Renal cortical epithelial cell (primary cell): ENCODE results near the gene C6orf15. TPM values are rescaled to one million over a fixed set of nuclear protein-coding genes. Genes with fewer than 3 reads are reported as not detected.
A peak's percentile ranks its signal among the peaks of the same experiment; 100 is the strongest.

Experiments
- DNase-seq: peaks from one replicate; pipeline ENCODE4 v3.0.0-alpha.2; 2011; ENCODE audit warnings: low read depth
- total RNA-seq: library from RNA; depleted of rRNA; stranded (reverse); fragments of >200 nt; gene quantifications from 2 replicates; pipeline ENCODE4 v1.2.3, GENCODE V29; 2014

Gene C6orf15
- total RNA-seq, 1 donor from 2014 or later, result not detected

DNA sequence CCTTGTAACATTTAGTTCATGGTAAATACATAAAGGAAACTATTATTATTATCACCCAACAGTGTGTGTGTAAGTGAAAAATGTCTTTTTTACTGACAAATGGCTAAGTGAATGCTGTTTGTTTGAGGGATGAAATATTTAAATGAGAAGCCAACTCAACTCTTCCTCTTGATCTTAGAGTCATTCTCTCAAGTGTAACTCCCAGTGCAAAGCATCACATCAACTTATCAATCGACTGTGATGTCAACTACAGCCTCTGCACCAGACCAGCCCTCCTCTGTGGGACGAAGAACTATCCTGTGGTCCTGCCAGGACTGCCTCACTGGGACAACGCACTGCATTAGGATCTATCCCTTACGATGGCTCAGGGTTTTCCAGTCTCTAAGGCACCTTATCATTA lies 5.3 kb downstream of the C6orf15 start:
- no peak for DNase-seq

DNA sequence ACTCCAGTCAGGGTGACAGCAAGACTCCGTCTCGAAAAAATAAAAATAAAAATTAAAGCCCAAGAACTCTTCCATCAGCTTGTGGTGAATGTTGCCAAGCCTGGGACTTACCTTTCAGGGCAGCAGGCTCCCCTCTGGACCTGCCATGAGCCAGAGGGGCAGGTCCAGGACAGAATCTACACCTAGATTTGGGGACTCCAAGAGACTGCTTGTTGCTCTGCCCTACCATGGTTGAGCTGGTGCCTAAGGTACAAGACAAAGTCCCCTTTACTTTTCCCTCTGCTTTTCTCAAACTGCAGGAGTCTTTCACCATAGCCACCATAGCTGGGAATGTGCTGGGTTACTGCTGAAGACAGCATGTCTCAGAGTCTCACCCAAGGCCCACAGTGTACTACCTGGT lies 9.2 kb downstream of the C6orf15 start:
- DNase-seq, result no peak

DNA sequence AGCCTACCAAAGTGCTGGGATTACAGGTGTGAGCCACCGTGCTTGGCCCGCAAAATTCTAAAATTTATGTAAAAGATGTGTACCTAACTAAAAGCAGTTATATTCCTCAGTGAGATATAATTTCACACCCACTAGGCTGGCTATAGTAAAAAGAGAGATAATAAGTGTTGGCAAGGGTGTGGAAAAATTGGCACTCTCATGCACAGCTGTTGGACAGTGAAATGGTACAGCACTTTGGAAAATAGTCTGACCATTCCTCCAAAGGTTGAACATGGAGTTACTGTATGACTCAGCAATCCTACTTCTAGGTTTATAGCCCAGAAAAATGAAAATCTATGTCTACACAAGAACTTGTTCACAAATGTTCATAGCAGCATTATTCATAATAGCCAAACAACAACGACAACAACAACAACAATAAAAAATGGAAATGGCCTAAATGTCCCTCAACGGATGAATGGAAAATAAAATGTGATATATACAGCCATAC lies 13.9 kb downstream of the C6orf15 start:
- DNase-seq, result no peak

DNA sequence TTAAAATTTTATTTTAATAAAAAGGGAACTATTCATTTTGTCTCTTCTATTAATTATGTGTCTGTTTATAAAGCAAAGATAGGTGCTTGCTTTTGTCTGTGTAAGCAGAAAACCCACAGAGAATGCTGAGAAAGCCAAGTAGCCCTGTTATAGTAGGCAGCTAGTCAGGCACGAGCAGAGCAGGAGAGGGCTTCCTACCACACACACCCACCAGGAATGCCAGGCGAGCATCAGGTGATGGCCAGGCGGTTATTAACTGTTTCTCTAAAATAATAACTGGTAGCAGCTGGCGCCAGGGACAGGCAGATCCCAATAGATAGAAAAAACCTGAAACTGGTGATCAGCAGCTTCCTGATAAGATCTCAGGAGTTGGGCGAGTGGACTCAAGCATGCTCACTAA lies 15.7 kb downstream of the C6orf15 start:
- DNase-seq, result no peak

DNA sequence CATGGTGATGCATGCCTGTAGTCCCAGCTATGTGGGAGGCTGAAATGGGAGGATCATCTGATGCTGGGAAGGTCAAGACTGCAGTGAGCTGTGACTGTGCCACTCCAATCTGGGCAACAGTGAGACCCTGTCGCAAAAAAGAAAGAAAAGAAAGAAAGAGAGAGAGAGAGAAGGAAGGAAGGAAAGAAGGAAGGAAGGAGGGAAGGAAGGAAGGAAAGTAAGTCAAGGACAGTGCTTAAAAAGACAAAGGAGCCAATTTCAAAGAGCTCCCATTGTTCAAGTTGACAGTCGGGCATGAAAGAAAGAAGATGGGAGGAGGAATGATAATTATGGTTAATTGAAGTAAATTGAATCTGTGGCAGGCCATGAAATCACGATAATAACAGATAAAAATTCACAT lies 16.2 kb downstream of the C6orf15 start:
- no peak for DNase-seq

DNA sequence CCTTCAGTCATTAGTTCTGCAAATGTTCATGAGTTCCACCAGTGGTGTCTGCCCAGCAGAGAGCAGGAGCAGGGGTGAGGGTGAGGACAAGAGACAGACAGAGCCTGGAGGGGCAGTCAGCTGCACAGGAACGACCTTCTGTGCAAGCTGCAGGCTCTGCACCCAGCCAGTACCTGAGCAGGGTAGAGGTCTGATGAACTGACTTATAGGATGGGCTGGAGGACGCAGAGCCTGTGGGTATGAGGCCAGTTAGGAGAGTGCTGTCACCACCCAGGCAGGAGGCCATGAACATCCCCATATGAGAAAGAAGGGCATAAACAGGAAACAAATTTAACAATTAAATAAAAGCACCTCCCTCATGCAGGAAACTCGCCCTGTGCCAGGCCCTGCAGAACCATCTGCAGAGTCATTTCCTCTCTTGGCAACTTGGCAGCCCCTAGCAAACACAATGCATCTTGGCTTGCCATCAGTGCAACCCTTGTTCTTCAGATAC lies 17.9 kb downstream of the C6orf15 start:
- DNase-seq, result no peak

DNA sequence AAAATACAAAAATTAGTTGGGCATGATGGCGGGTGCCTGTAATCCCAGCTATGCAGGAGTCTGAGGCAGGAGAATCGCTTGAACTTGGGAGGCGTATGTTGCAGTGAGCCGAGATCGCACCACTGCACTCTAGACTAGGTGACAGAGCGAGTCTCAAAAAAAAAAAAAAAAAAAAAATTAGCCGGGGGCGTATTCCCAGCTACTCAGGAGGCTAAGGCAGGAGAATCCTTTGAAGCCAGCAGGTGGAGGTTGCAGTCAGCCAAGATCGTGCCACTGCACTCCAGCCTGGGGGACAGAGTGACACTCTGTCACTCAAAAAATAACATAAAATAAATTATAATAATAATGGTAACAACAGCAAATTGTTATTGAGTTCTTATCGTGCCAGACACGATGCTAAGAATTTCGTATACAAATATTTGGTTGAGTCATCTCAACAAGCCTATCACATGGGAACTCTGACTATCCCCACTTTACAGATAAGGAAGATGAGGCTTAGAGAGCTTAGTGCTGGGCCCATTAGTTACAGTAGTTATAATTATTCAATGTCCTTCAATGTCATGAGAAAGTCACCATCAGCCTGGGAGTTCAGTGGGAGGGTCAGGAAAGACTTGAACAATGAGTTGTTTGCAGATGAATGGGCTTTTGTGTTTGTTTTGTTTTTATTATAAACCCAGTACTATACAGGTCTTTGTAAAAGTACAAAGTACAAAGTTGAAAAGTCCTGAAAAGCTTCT lies 19.4 kb downstream of the C6orf15 start:
- no peak for DNase-seq

DNA sequence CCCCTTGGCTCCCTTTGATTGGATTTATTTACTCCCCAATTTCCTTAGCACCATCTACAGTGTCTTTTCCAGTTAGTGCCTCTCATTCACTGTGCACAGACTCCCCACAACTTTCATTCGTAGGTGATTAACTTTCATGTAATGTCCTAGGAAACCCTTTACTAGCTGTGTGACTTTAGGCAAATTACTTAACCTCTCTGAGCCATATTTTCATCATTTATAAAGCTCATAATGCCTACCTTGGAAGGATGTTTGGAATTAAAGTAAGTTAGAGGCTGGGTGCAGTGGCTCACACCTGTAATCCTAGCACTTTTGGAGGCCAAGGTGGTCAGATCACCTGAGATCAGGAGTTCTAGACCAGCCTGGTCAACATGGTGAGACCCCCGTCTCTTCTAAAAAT lies 20.1 kb downstream of the C6orf15 start:
- DNase-seq, result no peak

DNA sequence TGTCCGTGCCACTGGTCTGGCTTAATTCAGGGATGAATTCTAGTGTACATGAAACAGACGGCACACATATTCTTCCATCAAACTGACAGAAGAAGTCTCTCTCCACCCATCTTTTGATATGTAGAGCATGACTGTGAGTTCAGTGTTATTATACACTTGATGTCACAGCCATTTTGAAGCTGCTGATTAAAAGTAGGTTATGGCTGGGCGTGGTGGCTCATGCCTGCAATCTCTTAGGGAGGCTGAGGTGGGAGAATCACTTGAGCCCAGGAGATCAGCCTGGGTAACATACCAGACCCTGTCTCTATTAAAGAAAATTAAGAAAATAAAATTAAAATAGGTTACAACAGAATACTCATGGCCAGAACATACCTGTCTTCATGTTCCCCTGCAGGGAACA lies 20.7 kb downstream of the C6orf15 start:
- no peak for DNase-seq

DNA sequence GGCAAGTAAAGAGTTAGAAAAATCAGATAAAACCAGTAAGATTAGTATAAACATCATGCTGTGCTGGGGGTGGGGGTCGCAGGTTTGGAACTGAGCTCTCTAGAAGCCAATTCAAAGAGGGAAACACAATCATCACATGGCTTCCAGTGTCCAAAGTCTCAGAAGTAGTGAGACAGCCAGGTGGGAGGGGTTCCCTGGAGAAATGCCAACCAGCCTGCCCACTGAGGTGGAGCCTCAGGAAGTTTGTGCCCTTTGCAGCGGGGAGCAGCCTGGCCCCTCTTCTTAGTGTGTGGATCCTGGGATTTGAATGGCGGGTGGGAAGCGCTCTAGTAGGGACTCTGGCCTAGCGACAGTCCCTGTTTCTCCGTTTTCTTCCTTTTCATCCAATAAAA lies 21.4 kb downstream of the C6orf15 start:
- no peak for DNase-seq

DNA sequence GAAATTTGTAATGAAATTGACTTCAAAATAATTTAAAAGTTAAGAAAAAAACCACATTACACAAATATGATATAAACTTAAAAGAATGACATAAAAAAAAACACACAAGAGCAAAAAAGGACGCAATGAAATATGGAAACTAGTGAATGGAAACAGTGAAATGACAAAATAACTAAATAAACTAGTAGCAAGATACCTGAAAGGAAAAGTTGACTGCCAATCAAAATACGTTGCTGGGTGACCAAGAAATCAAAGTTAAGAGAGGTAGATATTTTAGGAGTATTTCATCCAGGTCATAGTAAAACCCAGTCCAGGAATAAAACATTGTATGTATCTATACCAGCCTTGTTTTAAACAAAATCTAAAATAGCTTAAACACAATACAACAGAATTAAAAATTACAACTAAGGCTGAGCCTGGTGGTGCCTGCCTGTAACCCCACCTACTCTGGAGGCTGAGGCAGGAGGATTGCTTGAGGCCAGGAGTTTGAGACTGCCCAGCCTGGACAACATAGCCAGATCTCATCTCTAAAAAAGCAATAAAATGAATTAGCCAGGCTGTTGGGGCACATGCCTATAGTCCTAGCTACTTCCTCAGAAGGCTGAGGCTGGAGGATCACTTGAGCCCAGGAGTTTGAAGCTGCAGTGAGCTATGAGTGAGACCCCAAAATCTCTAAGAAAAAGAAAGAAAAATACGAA lies 22.0 kb downstream of the C6orf15 start:
- DNase-seq, result no peak

DNA sequence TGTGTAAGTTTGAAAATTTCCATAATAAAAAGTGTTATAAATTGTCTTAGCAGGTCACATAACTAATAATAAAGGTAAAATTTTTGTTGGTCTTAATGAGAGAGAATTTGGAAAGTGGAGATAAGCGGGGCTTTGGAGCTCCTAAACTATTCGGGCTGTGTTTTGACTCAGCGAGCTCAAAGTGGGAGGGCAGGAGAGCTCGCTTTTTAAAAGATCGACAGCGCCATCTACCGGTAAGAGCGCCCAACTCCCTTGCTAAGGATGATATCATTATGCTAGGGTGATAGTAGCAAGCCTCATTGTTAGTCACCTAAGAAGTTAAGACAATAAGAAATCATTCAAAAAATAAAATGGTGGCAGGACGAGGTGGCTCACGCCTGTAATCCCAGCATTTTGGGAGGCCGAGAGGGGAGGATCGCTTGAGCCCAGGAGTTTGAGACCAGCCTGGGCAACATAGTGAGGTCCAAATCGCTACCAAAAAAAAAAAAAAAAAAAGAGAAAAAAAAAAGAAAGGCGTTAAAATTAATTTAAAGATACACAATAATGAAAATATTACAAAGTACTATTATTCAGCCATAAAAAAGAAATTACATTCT lies 24.8 kb downstream of the C6orf15 start:
- peak; percentile 83 for DNase-seq

DNA sequence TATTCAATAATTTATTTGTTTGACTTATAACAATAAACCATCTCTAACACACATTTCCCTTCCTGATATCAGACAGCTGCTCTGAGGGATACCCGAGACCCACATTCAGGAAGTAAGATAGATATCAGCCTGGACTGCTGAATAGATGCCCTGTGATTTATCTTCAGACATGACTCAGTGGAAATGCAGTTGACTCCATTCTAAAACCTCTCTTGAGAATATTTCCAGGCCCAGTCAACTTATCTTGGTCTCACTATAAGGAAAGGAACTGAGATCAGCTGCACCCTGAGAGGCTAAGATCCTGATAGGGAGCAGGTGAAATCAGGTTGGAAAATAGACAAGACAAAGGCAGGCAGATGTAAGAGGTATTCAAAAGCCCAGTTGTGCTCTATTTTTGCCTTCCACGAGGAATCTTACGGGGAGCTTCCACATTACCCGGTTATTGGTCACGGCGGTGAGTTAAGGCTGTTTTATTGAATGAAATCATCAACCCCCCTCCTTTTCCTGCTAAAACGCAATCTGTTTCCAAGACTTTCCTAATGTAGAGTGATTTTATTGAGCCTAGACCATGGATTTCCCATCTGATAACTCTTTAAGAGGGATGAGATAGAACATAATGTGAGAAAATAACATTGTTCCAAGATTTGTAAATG lies 25.5 kb downstream of the C6orf15 start:
- DNase-seq, result peak; percentile 60

DNA sequence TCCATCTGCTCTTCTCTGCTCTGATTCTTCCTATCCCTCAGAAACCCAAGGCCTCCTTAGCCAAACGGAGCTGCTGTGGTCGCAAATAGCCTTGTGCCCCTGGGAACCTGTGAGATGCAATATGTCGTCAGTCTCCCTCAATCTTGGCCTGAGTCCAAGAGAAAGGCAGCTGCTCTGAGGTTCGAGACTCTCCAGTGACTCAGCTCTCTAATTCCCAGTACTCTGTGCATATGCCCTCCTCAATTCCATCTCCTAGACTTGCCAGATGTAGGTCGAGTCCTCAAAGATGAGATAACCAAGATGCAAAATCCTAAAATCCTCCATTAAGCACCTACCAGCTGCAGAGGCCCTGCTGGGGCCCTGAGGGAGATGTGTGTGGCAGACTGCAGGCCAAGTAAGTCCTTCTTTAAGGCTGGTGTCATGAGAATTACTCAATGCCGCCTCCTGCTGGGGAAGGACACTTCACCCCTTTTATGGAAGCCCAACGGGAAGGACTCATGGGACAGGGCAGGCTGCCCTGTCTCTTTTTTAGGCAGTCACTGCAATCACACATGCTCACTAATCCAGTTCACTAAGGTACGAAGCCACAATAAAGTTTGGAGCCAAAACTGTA lies 28.5 kb downstream of the C6orf15 start:
- peak; percentile 32 for DNase-seq

DNA sequence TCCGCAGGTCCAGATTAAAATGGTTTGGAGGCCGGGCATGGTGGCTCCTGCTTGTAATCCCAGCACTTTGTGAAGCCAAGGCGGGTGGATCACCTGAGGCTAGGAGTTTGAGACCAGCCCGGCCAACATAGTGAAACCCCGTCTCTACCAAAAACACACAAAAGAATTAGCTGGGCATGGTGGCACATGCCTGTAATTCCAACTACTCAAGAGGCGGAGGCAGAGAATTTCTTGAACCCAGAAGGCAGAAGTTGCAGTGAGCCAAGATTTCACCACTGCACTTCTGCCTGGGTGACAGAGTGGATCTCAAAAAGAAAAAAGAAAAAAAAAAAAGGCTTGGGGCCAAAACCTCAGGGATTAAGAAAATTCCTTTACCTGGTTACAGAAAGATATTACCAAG lies 30.5 kb downstream of the C6orf15 start:
- no peak for DNase-seq

DNA sequence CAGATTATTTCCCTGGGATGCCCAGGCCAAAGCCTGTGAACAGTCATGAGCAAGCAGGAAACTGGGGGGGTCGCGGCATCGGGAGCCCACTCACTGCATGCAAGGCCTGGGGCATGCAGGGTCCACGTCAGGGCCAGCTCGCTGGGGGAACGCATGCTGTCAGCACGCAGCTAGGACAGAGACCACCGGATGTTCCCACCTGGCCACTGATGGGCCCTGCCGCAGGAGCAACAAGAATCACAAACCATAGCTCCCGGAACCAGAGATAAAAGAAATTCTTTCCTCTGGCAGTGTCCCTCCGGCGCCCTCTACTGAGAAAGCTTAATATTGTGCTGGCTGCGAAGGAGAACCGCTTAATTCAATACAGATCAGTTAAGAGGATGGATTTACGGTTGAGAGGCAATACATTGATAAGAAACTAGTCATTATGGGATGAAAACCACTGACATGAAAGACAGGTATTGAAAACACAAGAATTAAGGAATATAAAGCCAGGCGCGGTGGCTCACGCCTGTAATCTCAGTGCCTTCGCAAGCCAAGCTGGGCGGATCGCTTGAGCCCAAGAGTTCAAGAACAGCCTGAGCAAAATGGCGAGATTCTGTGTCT lies 32.6 kb downstream of the C6orf15 start:
- DNase-seq, result peak; percentile 53

DNA sequence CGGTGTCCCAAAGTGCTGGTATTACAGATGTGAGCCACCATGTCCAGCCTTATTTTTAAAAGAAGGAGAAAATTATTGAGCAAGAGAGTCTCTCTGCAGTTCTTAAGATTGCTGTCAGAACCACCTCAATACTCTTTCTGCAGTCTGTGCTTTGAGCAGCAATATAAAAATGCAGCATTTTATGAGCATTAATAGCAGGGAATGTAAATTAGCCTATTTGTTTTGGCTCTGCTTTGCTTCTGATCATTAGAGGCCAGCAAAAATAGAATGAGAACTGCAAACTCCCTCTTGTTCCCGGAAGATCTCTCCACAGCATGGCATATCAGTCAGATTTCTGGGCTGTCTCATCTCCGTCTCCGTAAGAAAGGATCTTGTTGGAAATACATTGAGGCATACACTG lies 35.8 kb downstream of the C6orf15 start:
- no peak for DNase-seq

DNA sequence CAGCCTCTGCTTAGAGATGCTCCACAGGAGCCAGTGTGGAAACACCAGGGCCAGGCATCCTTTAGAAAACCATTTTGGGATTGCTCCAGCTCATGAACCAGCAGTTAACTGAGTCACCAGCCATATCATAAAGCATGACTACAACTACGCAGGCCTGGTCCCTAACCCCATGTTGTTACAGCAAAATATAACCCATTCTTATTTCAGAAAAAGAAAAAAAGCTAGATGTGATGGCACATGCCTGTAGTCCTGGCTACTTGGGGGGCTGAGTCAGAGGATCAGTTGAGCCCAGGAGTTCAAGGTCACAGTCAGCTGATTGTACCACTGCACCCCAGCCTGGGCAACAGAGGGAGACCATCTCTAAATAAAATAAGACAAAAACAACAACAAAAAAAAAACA lies 36.8 kb downstream of the C6orf15 start:
- DNase-seq, result no peak

DNA sequence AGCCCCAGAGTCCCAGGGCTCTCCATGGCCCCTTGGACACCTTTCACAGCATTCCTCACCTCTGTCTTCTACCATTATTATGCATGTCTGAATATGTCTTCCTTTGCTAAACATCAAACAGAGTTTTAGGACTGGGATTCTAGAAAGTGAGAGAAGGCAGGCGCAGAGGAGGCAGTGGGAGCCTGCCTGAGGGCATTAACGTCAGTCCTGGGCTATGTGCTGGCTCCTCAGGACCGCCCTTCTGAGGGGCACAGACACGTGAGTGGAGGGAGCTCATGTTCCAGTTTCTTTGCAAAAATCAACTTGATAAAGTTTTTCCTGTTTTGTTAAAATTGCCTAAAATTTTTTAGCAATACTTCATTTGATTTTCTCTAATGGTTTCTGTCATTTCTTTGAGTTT lies 38.0 kb downstream of the C6orf15 start:
- DNase-seq, result no peak

DNA sequence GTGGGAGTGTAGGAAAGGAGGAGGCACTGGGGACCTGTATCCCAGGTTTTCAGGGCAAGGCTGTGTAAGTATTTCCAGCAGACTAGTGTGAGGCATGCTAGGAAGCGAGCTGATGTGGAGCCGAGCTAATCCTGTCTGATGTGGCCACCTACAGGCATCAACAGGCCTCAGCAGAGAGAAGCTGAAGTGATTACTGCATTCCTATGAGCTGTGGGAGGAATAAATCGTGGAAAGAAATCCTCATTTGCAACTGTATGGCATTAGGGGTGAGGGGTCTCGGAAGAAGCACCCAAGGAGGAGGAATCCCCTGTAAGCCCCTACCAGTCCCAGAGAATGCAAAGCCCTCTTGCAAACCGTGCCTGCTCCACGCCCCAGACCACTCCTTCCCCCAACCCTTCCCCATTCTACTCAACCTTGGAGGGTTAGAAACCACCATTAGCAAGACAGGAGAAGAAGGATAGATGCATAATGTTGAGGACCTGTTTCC lies 41.6 kb downstream of the C6orf15 start:
- peak; percentile 83 for DNase-seq

DNA sequence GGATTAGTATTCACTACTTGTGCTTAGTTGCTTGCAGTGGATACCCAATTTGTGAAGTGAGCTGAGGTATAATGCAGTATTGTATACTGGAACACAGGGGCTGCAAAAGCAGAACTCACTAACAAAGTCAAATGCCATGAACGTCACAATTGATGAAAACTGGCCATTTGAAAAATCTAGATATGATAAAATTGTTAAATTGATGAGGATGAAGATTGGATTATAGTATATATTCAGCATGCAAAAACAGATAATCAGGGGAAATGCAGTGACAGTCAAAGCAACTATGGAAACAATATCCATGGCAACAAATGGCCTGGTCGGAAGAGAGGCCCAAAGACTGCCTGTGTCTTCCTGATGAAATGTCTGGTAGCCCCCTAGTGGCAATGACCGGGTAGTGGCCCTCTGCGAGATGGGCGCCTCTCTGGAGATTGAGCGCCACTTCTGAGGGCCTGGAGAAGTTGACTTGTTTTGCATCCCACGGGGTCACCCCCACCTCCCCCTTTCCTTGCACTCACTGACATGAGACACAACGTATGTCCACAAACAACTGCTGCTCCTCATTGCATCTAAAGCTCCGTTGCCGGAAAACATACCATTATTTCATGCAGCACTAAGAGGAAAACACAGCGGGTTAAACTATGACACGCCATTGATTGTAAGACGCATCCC lies 43.6 kb downstream of the C6orf15 start:
- DNase-seq, result peak; percentile 81
